A549 (cell line): ENCODE data around the gene HDAC1.

Experiments
- CHD2 ChIP-seq: fragments of 150-350 bp; IDR thresholded peaks from 2 replicates; pipeline ENCODE4 v1.6.1; 2014; ENCODE audit warnings: low read length; ENCODE audit not compliant: partially characterized antibody
- EP300 ChIP-seq, 2 experiments: fragments of >200 bp; sonication (Bioruptor Twin); formaldehyde crosslinking; IDR thresholded peaks; 2 replicates in 1 of 2; 3 replicates in 1 of 2; pipeline ENCODE4 v1.6.1; 2016 to 2017
- JUN ChIP-seq, 2 experiments: fragments of >200 bp; sonication (Bioruptor Twin); formaldehyde crosslinking; IDR thresholded peaks; 2 replicates in 1 of 2; 3 replicates in 1 of 2; pipeline ENCODE4 v1.6.1; 2016 to 2017
- MYC ChIP-seq: IDR thresholded peaks from 2 replicates; pipeline ENCODE4 v1.6.1; 2012; ENCODE audit warnings: mild to moderate bottlenecking, inconsistent platforms, low read length, improper control_type of control experiment, borderline replicate concordance
- NPAS2 ChIP-seq: fragments of 250-450 bp; sonication (Bioruptor Pico); IDR thresholded peaks from 2 replicates; pipeline ENCODE4 v1.8.0; 2022; ENCODE audit warnings: mild to moderate bottlenecking, moderate library complexity, borderline replicate concordance
- POLR2A ChIP-seq: IDR thresholded peaks from 2 replicates; pipeline ENCODE4 v1.6.1; 2012; ENCODE audit warnings: mild to moderate bottlenecking, low read length
- SMC3 ChIP-seq: fragments of >200 bp; sonication (Bioruptor Twin); formaldehyde crosslinking; IDR thresholded peaks from 3 replicates; pipeline ENCODE4 v1.6.1; 2018; ENCODE audit warnings: inconsistent platforms
- TF ChIP-seq, protein P1 (sequence below): fragments of 200-600 bp; sonication (generic); IDR thresholded peaks from 2 replicates; pipeline ENCODE4 v1.6.1; 2016; ENCODE audit warnings: antibody characterized with exemption, mild to moderate bottlenecking, moderate library complexity
- TF ChIP-seq, protein P2 (sequence below): fragments of >200 bp; sonication (Bioruptor Twin); formaldehyde crosslinking; IDR thresholded peaks from 3 replicates; pipeline ENCODE4 v1.5.1; 2016

DNA sequence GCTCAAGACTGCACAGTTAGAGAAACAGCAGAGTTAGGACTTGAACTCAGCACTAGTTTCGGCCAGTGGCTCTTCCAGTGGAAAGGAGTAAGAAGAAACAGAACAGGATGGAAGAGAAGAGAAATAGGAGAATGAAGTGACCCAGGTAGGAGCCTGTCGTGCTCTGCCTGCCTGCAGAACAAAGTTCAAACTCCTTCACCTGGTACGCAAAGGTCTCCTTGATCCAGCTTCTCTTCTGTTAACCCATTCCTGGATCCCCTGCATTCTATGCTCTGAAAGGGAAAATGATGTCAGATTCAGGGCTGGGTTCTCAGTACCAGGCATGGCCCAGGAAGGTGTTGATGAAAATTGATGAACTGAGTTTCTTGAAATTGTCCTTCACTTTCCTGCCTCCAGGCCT, 66.6 kb downstream of the HDAC1 start:
- TF ChIP-seq MYC (no peak), NPAS2 (CRISPR knock-in tag) (no peak), CHD2 (no peak), SMC3 (no peak), JUN (IDR thresholded peaks at IDR 0.05) (no peak), POLR2A (no peak), EP300 (IDR thresholded peaks at IDR 0.05) (no peak)
- TF ChIP-seq, protein P1, sequence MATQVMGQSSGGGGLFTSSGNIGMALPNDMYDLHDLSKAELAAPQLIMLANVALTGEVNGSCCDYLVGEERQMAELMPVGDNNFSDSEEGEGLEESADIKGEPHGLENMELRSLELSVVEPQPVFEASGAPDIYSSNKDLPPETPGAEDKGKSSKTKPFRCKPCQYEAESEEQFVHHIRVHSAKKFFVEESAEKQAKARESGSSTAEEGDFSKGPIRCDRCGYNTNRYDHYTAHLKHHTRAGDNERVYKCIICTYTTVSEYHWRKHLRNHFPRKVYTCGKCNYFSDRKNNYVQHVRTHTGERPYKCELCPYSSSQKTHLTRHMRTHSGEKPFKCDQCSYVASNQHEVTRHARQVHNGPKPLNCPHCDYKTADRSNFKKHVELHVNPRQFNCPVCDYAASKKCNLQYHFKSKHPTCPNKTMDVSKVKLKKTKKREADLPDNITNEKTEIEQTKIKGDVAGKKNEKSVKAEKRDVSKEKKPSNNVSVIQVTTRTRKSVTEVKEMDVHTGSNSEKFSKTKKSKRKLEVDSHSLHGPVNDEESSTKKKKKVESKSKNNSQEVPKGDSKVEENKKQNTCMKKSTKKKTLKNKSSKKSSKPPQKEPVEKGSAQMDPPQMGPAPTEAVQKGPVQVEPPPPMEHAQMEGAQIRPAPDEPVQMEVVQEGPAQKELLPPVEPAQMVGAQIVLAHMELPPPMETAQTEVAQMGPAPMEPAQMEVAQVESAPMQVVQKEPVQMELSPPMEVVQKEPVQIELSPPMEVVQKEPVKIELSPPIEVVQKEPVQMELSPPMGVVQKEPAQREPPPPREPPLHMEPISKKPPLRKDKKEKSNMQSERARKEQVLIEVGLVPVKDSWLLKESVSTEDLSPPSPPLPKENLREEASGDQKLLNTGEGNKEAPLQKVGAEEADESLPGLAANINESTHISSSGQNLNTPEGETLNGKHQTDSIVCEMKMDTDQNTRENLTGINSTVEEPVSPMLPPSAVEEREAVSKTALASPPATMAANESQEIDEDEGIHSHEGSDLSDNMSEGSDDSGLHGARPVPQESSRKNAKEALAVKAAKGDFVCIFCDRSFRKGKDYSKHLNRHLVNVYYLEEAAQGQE, result no peak
- TF ChIP-seq, protein P2, sequence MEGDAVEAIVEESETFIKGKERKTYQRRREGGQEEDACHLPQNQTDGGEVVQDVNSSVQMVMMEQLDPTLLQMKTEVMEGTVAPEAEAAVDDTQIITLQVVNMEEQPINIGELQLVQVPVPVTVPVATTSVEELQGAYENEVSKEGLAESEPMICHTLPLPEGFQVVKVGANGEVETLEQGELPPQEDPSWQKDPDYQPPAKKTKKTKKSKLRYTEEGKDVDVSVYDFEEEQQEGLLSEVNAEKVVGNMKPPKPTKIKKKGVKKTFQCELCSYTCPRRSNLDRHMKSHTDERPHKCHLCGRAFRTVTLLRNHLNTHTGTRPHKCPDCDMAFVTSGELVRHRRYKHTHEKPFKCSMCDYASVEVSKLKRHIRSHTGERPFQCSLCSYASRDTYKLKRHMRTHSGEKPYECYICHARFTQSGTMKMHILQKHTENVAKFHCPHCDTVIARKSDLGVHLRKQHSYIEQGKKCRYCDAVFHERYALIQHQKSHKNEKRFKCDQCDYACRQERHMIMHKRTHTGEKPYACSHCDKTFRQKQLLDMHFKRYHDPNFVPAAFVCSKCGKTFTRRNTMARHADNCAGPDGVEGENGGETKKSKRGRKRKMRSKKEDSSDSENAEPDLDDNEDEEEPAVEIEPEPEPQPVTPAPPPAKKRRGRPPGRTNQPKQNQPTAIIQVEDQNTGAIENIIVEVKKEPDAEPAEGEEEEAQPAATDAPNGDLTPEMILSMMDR, result no peak
